HG03159 (cell line): Measurements from ENCODE around the gene MLC1.
"Not testable (repeated sequence)": the region's sequence is repeated elsewhere in the genome, so short reads cannot be mapped to it uniquely, and the experiment has no call there.

Experiments used
- ATAC-seq: cut with Tn5 transposase; IDR thresholded peaks from one replicate; pipeline ENCODE4 v1.9.1; 2021; ENCODE audit warnings: mild to moderate bottlenecking, moderate library complexity; ENCODE audit not compliant: unreplicated experiment

Gene MLC1

DNA sequence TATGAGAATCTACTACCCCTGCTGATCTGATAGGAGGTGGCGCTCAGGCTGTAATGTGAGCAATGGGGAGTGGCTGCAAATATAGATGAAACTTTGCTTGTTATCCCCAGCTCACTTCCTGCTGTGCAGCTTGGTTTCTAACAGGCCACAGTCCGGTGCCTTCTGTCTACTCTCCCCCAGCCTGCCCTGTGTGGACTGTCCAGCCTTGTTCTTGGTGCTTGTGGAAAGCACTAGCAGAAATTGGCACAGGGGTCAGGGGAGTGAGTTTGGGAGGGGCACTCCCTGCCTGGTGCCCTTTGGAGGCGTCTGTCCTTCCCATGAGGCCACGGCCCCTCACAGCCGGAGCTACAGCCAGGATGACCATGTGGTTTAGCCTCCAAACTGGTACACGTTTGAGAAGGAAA, 18.9 kb upstream of the MLC1 start:
- no peak for ATAC-seq

DNA sequence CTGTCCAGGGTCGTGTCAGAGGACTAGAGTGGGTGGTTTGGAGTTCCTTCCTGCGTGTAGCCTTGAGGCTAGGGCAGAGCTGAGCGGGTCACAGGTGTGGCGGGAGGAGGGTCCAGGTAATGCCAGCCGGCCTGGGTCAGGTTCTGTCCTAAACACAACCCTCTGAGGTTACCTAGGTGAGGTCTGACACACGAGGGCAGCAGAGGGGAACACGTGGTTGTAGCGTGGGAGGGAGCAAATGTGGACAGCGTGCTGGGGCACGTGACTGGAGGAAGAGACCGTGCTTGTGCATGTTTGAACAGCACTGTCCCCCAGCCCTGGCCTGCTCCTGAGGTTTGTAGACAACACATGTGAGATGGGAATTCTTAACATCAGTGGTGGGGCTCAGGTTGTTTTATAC, 17.7 kb upstream of the MLC1 start:
- no peak for ATAC-seq

DNA sequence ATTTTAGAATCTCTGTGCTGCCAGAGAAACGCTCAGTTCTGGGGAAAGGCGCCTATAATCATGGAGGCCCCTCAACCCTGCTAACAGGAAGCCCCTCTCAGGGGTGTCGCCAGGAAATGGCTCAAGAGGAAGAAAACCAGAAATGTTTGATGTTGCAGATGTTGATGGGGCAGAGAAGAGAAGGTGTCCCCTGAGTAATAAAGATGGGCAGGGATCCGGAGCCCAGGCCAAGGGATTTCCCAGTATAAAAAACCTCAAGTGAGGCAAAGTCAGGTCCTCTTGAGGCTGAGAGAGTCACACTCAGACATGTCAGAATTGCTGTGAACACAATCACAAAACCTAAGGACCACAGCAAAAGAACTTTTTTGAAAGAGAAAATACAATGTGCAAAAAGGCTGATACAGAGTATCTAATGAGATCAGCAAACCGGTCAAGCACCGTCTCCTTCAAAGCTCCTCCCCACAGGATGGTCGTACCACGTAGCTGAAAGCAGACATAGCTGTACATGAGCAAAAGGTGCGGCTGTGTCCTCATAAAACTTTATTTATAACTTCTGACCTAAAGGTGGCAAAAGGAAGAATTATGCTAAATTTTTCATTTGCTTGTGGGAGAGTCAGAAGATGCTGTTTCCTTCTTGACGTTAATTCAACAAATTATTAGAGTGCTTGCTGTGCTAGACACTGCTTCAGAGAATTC, 16.8 kb upstream of the MLC1 start:
- no peak for ATAC-seq

DNA sequence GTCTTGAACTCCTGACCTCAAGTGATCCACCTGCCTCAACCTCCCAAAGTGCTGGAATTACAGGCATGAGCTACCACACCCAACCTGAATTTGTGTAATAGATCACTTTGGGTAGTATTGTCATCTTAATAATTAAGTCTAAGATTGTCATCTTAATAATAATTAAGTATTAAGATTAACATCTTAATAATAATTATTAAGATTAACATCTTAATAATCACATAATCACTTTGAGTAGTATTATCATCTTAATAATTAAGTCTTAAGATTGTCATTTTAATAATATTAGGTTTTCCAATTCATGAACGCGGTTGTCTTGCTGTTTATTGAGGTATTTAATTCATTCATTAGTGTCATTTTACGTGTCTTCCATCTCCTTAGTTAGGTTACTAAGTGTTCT, 12.8 kb upstream of the MLC1 start:
- ATAC-seq, result no peak

DNA sequence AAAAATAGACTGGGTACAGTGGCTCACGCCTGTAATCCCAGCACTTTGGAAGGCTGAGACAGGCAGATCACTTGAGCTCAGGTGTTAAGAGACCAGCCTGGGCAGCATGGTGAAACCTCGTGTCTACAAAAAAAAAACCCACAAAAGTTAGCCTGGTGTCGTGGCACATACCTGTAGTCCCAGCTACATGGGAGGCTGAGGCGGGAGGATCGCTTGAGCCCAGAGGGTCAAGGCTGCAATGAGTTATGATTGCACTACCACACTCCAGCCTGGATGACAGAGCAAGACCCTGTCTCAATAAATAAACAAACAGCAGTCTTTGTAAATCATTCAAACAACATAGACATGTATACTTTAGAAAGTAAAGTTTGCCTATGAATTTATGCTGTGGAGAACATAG, 7.1 kb upstream of the MLC1 start:
- no peak for ATAC-seq

DNA sequence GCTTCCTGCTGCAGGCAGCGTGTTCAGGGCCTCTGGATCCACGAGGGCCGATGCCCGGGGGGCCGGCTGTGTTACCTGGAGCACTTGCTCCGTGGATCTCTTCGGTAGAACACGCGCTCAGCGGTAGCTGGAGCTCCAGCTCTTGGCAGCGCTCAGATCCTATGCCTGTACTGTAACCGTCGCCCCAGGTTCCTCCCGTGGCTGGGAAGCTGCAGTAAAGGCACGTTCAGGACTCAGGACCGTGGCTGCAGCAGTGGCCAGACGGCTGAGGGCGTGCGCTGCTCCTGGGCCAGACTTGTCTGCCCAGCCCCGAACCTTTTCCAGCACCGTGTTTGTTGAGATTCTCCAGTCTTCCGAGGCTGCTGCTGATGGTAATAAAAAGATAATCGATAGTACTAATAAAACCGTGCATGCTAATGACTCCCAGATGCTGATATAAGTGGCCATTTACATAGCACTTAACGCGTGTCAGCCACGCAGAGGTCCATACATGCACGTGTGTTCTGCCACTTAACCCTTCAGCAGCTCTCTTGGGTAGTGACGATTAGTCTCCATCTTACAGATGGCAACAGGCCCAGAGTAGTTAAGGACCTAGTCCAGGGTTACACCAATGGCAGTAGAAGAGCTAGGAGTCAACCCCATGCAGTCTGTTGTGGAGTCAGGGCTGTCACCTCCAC, 6.0 kb upstream of the MLC1 start:
- no peak for ATAC-seq

DNA sequence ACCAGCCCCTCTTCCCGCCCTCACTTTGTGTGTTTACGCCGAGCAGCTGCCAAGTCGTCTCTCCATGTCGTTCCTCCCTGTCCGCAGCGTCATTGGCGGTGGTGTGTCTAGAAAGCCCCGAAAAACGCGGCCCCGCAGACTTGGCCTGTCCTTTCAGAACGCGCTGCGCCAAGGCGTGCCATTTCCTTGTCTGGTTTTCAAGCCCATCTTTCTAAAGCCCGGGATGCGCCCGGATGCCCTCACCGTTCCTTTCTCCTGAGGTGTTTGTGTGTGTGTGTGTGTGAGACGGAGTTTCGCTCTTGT, 5.1 kb upstream of the MLC1 start:
- no peak for ATAC-seq

DNA sequence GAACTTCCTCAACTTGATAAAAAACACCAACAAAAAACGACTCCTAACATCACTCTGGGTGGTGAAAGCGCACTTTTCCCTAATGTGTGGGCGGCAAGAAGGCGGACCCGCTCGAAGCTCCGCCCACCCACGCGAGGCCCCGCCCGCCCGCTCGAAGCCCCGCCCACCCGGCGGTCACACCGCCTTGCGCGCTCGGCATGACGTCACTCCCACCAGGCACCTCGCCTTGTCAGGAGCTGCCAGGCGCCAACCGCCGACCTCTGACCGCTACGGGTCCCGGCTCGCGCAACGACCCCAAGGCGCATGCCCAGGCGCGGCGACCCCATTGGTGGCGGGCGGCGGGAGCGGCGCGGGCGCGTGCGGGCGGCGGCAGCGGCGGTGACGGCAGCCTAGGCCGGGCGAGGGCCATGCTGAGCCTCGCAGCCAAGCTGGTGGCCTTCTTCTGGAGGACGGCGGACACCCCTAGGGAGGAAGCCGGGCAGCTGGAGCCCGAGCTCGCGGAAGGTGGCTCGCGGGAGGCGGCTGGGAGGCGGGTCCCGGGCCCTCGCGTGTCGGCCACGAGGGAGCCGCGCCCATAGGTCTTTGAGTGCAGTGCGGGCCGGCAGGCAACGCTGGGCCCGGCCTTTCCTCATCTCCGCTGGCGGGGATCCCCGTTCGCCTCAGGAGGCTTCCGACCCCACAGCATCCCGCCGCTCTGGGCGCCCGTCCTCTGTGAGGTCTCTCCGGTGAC, 4.6 kb upstream of the MLC1 start, which contains the start of gene MOV10L1:
Gene MOV10L1 (plus strand): TSS at position 325 of the 730 bp plus-strand sequence. CDS start 83 bp downstream, at position 408.
- ATAC-seq, result no peak

DNA sequence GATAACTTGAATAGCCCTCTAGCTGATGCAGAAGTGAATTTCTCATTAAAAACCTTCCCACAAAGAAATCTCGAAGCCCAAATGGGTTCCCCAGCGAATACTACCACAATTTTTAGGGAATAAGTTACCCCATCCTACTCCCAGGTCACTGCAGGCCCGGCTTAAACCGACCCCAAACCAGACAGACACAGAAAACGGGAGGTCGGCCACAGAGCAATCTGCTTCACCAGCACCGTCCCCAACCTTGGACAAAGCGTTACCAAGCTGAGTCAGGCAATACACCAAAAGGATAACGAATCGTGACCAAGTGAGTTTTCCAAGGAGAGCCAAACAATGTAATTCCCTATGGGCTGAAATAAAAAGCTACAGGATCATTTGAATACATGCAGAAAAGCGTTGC, 4.0 kb upstream of the MLC1 start:
- no peak for ATAC-seq

DNA sequence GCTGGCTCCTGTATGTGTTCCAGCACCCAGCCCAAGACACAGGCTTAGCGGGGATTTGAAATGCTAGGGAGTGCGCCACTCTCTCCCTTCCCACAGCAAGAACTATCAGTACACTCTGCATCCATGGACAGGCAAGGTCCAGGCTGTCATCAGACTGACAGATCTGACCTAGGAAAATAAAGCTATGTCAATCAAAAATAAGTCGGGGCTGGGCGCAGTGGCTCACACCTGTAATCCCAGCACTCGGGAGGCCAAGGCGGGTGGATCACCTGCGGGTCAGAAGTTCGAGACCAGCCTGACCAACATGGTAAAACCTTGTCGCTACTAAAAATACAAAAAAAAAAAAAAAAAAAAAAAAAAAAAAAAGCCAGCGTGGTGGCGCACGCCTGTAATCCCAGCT, 2.9 kb upstream of the MLC1 start:
- ATAC-seq, result no peak

DNA sequence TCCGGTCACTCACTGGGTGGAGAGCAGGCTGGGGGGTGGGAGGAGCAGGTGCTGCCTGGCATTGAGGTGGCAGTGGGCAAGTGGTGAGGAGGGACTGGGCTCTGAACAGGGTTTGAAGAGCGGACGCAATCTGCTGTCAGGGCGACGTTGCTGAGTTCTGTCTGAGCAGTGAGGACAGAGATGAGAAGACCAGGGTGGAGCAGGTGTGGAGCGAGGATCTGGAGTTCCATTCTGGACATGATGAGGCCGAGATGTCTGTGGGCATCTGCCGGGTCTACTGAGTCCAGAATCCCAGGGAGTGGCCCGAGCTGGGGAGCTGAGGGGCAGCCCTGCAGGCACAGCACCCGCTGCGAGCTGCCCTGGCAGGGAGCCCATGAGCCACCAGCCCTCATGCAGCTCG, 2.4 kb upstream of the MLC1 start:
- ATAC-seq, result no peak

DNA sequence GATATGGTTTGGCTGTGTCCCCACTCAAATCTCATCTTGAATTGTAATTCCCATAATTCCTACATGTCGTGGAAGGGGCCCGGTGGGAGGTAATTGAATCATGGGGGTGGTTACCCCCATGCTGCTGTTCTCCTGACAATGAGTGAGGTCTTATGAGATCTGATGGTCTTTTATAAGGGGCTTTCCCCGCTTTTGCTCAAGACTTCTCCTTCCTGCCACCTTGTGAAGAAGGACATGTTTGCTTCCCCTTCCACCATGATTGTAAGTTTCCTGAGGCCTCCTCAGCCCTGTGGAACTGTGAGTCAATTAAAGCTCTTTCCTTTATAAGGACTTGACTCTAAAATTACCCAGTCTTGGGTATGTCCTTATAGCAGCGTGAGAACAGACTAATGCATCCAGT, 1.7 kb upstream of the MLC1 start:
- ATAC-seq, result not testable (repeated sequence)

DNA sequence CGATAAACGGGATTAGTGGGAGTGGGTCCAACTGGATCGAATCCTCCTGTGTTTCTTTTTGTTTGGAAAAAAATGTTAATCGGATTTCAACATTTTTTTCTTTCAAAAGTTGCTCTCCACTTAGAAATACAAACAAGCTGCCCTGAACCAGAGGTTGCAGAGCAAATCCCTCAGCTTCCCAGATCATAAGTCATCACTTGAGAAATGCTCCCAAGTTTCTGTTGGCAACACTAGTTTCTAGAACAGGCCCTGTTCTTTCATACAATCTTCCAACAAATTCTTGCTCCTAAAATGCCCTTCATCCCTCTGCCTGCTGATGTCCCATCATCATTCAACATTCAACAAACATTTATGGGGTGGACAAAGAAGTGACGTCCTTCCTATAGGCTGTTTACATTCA, 1.3 kb upstream of the MLC1 start:
- ATAC-seq, result no peak

DNA sequence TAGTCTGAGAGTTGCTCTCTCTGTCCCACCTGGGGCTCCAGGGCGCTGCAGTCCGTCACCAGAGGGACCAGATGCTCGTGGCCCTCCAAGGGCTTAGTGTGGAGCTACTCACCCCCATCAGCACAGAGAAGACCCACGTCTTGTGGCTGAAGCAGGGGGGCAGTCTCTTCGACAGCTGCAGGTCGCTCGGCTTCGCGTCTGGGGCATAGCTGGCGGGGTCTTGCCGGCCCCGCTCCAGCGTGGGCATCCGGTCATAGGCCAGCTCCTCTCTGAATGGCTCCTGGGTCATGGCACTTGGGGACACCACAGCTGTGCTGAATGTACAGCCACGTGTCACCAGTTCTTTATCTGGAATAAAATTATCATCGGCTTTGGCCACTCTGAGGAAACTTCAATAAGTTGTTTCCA, 608 bp downstream of the MLC1 start:
- ATAC-seq, result no peak

DNA sequence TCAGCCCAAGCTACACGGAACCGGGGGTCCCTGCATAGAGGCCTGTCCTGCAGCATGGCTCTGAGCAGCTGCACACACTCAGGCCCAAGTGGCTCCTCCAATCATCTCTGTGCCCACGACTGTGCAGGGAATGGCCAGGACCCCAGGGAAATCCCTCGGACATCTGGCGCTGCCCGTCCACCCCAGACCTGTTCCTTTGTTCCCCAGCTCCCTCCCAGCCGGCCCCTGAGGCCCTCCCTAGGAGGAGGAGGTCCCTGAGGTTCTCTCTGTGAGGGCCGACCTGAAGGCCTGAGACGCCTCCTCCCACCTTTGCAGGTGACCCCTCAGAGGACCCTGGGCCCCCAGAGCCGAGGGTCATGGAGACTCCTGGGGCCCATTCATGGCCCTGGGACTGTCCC, 1.1 kb downstream of the MLC1 start:
- no peak for ATAC-seq

DNA sequence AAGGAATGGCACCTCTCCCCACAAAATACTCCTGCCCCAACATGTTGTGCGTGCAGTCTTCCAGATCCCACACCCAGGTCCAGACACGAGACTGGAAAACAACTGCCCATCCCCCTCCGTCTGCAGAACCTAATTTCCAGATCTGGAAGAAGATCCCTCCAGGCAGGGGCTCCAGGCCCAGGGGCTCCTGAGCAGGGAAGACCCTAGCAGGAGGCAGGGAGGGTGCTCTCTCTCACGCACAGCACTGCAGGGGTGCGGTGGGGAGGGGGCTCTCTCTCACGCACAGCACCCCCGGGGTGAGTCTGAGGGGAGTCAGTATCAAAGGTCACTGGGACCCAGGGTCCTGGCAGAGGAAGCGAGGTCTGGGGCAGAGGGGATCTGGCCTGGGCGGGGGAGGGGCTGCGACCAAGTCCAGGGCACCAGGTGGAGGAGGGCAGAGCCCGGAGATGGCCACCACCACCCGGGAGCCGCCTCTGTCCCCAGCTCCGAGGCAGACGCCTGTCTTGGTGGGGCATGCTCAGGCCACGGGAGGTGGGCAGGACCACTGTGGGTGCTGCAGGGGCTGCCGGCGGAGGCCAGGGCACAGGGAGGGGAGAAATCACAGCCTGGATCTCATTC, 1.7 kb downstream of the MLC1 start:
- ATAC-seq, result no peak

DNA sequence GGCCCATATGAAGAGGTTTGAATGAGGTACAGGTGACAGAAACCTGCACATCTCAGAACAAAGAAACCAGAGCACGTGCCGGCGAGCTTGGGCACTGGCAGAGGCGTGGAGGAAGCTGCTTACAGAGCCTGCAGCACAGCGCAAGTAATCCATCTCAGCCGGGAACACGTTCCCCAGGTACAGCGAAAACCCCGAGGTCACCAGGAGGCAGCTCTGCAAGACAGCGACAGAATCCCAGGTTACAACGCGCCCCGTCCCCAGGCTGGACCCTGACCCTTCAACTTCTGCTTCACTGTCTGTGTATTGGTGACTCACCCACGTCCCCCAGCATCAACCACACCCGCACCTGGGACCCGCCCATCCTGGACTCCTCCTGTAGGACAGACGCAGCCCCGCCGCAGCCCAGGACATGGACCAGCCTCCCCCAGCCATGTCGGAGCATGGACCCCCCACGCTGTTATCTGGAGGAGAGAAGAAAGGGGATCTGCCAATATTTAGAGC, 2.2 kb downstream of the MLC1 start:
- ATAC-seq, result no peak

DNA sequence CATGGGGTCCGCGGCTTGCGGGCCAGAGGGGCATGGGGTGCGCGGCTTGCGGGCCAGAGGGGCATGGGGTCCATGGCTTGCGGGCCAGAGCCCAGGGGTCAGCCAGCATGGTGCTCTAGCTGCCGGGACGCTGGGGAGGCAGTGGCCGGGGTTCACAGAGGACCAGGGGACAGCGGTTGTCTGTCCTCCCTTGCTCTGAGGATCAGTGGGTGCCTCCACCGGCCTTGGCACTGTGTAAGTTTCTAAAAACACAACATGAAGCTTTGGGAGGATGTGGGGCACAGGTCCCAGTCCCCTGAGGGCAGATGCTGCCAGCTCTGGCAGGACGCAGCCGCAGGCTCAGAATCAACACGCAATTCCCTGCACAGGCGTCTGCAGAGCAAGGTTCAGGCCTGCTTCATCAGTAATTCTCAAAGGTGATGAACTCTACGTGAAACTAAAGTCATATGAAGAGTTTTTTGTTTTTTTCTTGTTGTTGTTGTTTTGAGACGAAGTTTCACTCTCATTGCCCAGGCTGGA, 3.0 kb downstream of the MLC1 start:
- no peak for ATAC-seq

DNA sequence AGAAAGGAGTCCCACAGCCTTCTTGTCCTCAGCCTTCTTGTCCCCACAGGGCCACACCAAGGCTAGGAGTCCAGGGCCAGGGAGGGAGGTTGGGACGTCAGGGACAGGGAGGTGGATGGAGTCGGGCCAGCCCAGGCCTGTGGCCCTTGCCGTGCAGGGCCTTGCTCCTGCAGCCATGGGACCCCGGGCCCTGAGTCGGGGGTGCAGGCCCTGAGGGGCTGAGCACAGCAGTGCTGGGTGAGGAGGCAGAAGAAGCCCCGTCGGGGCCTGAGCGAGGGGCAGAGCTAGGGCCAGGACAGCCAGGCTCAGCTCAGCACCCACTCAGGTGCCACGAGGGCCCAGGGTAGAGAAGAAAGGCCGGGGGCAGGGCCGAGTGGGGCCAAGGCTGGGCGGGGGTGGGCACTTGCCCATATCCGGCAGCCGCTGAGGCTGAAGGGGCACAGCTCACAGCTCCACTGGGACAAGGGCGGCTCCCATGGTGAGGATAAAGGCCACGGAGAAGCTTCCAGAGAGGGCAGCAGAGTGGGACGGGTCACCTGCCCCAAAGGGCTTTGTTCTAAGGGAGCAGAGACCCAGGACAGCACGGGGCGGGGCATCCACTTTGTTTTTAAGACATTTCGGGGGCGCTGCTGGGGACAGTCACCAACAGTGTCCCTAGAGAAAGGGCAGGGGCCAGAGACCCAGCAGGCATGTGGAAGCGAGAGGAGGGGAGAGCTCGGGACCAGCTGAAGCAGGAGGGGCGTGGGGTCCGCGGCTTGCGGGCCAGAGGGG, 3.6 kb downstream of the MLC1 start:
- ATAC-seq, result no peak

DNA sequence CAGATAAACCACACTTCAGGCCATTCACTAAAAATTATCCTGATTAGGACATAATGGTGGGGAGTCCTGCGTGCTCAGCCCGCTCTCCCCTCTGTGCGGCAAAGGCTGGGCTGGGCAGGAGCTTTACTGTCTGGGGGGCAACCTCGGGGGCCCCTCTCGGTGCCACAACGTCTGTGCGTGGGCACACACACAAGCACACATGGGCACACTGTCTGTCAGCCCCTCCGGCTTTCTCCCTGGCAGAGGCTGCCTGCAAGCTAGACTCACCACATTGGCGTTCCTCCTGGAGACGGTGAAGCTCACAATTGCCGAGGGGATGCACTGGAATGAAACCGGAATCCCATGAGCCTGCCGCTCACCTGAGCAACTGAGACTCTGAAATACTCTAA, 5.2 kb downstream of the MLC1 start:
- ATAC-seq, result no peak

DNA sequence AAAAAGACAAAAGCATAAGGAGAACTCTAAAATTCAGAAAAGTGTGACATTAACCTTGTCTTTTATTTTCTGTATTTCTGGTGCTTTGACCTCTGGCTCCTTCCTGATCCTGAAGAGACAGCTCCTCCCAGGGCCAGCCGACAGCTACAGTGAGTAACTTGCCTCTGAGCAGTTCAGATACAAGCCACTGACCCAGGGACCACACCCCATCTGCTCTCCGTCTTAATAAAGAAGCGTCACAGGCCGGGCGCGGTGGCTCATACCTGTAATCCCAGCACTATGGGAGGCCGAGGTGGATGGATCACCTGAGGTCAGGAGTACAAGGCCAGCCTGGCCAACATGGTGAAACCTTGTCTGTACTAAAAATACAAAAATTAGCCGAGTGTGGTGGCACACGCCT, 6.5 kb downstream of the MLC1 start:
- no peak for ATAC-seq
